GM23338 (cell line): ENCODE measurements around the gene PHACTR1.

Experiments used
- CREB1 ChIP-seq: fragments of 250-450 bp; sonication (Bioruptor Pico); IDR thresholded peaks from 2 replicates; pipeline ENCODE4 v1.5.0; 2020; ENCODE audit warnings: low read depth, mild to moderate bottlenecking, moderate library complexity
- CTCF ChIP-seq, 2 experiments: fragments of 200-600 bp in 1 of 2; sonication (generic) in 1 of 2; conservative IDR thresholded peaks; 2 replicates each; pipeline versions ENCODE4 v1.5.1 to v1.6.1; 2016 to 2017; ENCODE audit warnings: antibody characterized with exemption in 2 of 2, low read depth in 2 of 2, mild to moderate bottlenecking in 2 of 2, moderate library complexity in 1 of 2
- EZH2 ChIP-seq: fragments of 200-600 bp; sonication (generic); IDR thresholded peaks from one replicate; pipeline ENCODE4 v1.8.0; 2017; ENCODE audit warnings: antibody characterized with exemption, mild to moderate bottlenecking, low read depth; ENCODE audit not compliant: unreplicated experiment
- REST ChIP-seq: IDR thresholded peaks from one replicate; pipeline ENCODE4 v1.6.1; 2018; ENCODE audit warnings: antibody characterized with exemption; ENCODE audit not compliant: unreplicated experiment

GRCh38 chr6:13315896-13316295 is 599.3 kb downstream of the PHACTR1 start:
- TF ChIP-seq CTCF (conservative IDR thresholded peaks at IDR 0.05; ENCODE audit: low read depth in 2 of 2) (no peak), REST (no peak), EZH2 (no peak), CREB1 (CRISPR knock-in tag) (no peak)
